PC-3 (cell line): ENCODE data around the gene SMYD3. TPM values are rescaled to one million over a fixed set of nuclear protein-coding genes. Genes with fewer than 3 reads are reported as not detected.
A peak's percentile ranks its signal among the peaks of the same experiment; 100 is the strongest.

Source experiments
- ATAC-seq: fragments of 200-7000 bp; cut with Tn5 transposase; 2 replicates; pipeline ENCODE4 v1.9.1; 2020; ENCODE audit warnings: mild to moderate bottlenecking, moderate library complexity
- BruUV-seq: library from RNA; stranded (reverse); fragments of 400-500 nt; replicated peaks from 2 replicates; lab custom pipeline; 2021; lab: Mats Ljungman, UMichigan
- CTCF ChIA-PET: fragments of 300-600 bp; sonication (Branson Sonifier 250); formaldehyde crosslinking; loops from one replicate; lab custom pipeline; 2022; ENCODE audit warnings: antibody characterized with exemption; lab: Charles Lee
- POLR2A ChIA-PET: fragments of 300-600 bp; sonication (Branson Sonifier 250); formaldehyde crosslinking; loops from one replicate; lab custom pipeline; 2022; ENCODE audit warnings: antibody characterized with exemption; ENCODE audit not compliant: unreplicated experiment; lab: Charles Lee
- DNase-seq: peaks from one replicate; pipeline ENCODE4 v3.0.0-alpha.2; 2015
- H2AFZ ChIP-seq: fragments of 300-600 bp; sonication (generic); 2 replicates; pipeline ENCODE4 v1.6.0; 2016; ENCODE audit warnings: antibody characterized with exemption, low read length
- H3F3A ChIP-seq: fragments of 300-600 bp; sonication (generic); one replicate; pipeline ENCODE4 v1.6.0; 2017; ENCODE audit warnings: antibody characterized with exemption, low read length, control low read depth, mild to moderate bottlenecking; ENCODE audit not compliant: unreplicated experiment
- H3K27ac ChIP-seq: fragments of 300-600 bp; sonication (generic); 2 replicates; pipeline ENCODE4 v1.5.1; 2016; ENCODE audit warnings: mild to moderate bottlenecking, low read length
- H3K27me3 ChIP-seq: fragments of 300-600 bp; sonication (generic); 2 replicates; pipeline ENCODE4 v1.6.1; 2016; ENCODE audit warnings: low read length, mixed read lengths
- H3K36me3 ChIP-seq: fragments of 300-600 bp; sonication (generic); 2 replicates; pipeline ENCODE4 v1.6.1; 2016; ENCODE audit warnings: low read depth, mixed run types, low read length, mixed read lengths
- H3K4me1 ChIP-seq: fragments of 300-600 bp; sonication (generic); 2 replicates; pipeline ENCODE4 v1.5.1; 2016; ENCODE audit warnings: low read length; ENCODE audit not compliant: insufficient read depth
- H3K4me2 ChIP-seq: fragments of 300-600 bp; sonication (generic); 2 replicates; pipeline ENCODE4 v1.6.0; 2016; ENCODE audit warnings: low read length
- H3K4me3 ChIP-seq: fragments of 300-600 bp; sonication (generic); 2 replicates; pipeline ENCODE4 v1.5.1; 2016; ENCODE audit warnings: mild to moderate bottlenecking, low read length, mixed read lengths
- H3K79me2 ChIP-seq: fragments of 300-600 bp; sonication (generic); 2 replicates; pipeline ENCODE4 v1.6.1; 2017; ENCODE audit warnings: low read length, mixed read lengths
- H3K9ac ChIP-seq: fragments of 300-600 bp; sonication (generic); 2 replicates; pipeline ENCODE4 v1.6.0; 2016; ENCODE audit warnings: mild to moderate bottlenecking, low read length
- H3K9me2 ChIP-seq: fragments of 300-600 bp; sonication (generic); replicated peaks from 2 replicates; pipeline ENCODE4 v1.6.1; 2016; ENCODE audit warnings: mixed run types, low read length, mixed read lengths
- H3K9me3 ChIP-seq: fragments of 300-600 bp; sonication (generic); 2 replicates; pipeline ENCODE4 v1.6.1; 2016; ENCODE audit warnings: low read length, mixed read lengths
- H4K20me1 ChIP-seq: fragments of 300-600 bp; sonication (generic); 2 replicates; pipeline ENCODE4 v1.6.1; 2016; ENCODE audit warnings: low read length, mixed read lengths
- EZH2 ChIP-seq: fragments of 300-600 bp; sonication (generic); IDR thresholded peaks from one replicate; pipeline ENCODE4 v1.6.1; 2017; ENCODE audit warnings: antibody characterized with exemption, mild to moderate bottlenecking, low read length; ENCODE audit not compliant: unreplicated experiment
- EZH2phosphoT487 ChIP-seq: fragments of 300-600 bp; sonication (generic); IDR thresholded peaks from 2 replicates; pipeline ENCODE4 v1.6.1; 2018; ENCODE audit warnings: mild to moderate bottlenecking, antibody characterized with exemption, low read length, borderline replicate concordance
- intact Hi-C: fragments of 100-400 bp; cut with micrococcal nuclease; formaldehyde crosslinking; loops from 2 replicates; pipeline ENCODE4 v1.9.0; 2023
- total RNA-seq: library from RNA; depleted of rRNA; stranded (reverse); fragments of >200 nt; gene quantifications from 2 replicates; pipeline ENCODE4 v1.2.3, GENCODE V29; 2014
- TF ChIP-seq, protein P1 (sequence below): fragments of 300-600 bp; sonication (generic); conservative IDR thresholded peaks from 2 replicates; pipeline ENCODE4 v1.5.1; 2017; ENCODE audit warnings: antibody characterized with exemption, low read depth, mild to moderate bottlenecking, low read length

Gene SMYD3
- total RNA-seq, 1 experiment from 2014 or later = 33.0 TPM

DNA sequence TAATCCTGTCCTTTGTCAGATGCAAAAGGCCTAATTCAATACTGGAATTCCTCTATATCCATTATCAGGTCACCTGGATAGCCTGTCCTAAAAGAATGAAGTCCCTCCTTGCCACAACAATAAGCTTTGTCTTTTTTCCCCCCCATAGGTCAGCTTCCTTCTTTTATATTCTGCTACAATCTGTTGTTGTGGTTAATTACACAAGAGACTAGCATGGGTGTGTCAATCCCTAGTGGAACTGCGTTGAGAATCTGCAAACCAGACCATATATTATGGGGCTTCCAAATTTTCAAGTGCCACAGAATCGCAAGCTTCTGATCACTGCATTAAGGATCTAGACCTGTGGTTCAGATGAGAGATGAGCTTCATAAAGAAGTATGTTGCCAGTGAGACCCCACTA is 349.6 kb downstream of the SMYD3 start:
- Histone ChIP-seq H3K4me1 (peaks cover 40% of the 10 kb centered on the region), H3K27ac (no peak overlapping the region), H3K27me3 (no peaks in the 10 kb centered on the region), H2AFZ (no peak overlapping the region), H3K9ac (no peak overlapping the region), H3K9me2 (no peaks in the 10 kb centered on the region), H3K4me2 (no peak overlapping the region), H3K79me2 (no peaks in the 10 kb centered on the region), H3K36me3 (no peaks in the 10 kb centered on the region), H3F3A (no peaks in the 10 kb centered on the region), H3K9me3 (no peaks in the 10 kb centered on the region), H4K20me1 (no peaks in the 10 kb centered on the region), H3K4me3 (no peak overlapping the region)
- ATAC-seq = no peak
- no peak for DNase-seq
- TF ChIP-seq, protein P1, sequence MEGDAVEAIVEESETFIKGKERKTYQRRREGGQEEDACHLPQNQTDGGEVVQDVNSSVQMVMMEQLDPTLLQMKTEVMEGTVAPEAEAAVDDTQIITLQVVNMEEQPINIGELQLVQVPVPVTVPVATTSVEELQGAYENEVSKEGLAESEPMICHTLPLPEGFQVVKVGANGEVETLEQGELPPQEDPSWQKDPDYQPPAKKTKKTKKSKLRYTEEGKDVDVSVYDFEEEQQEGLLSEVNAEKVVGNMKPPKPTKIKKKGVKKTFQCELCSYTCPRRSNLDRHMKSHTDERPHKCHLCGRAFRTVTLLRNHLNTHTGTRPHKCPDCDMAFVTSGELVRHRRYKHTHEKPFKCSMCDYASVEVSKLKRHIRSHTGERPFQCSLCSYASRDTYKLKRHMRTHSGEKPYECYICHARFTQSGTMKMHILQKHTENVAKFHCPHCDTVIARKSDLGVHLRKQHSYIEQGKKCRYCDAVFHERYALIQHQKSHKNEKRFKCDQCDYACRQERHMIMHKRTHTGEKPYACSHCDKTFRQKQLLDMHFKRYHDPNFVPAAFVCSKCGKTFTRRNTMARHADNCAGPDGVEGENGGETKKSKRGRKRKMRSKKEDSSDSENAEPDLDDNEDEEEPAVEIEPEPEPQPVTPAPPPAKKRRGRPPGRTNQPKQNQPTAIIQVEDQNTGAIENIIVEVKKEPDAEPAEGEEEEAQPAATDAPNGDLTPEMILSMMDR = no peak
- TF ChIP-seq EZH2 = no peak
- TF ChIP-seq EZH2phosphoT487 = no peak
- POLR2A ChIA-PET = no interaction called here
- CTCF ChIA-PET = no interaction called here
- intact Hi-C loops = loop anchor here (2.0 to 5.0 kb wide), 2 partner anchors 105 to 123 kb away; no protein-coding TSS in a partner anchor
- no TSS peak for BruUV-seq

DNA sequence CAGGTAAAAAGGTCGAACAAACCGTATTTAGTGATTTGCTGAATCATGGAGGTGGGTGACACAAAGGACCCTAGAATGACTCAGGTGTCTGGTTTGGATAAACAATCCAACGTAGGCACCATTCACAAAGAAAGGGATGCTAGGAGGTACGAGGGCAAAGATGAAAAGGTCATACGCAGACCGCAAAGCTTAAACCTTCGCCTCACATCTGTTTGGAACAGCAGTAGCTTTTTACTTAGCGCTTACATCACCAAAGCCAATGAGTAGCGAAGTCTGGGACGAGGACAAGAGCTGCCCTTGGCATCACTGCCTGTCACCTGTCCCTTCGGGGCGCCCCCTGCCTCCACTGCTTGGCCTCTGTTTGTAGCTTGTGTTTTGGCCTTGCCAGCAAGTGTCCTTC is 350.2 kb downstream of the SMYD3 start:
- Histone ChIP-seq H3K9me2 (no peaks in the 10 kb centered on the region), H3K27ac (peak overlapping the region; percentile 82), H3K4me2 (peak overlapping the region; percentile 74), H3K9ac (peak overlapping the region; percentile 55), H4K20me1 (no peaks in the 10 kb centered on the region), H2AFZ (no peak overlapping the region), H3K79me2 (no peaks in the 10 kb centered on the region), H3K4me3 (peak overlapping the region; percentile 41; the same call in 1 of the 2 replicates), H3K36me3 (no peaks in the 10 kb centered on the region), H3K27me3 (no peaks in the 10 kb centered on the region), H3K9me3 (no peaks in the 10 kb centered on the region), H3F3A (no peaks in the 10 kb centered on the region), H3K4me1 (peaks cover 33% of the 10 kb centered on the region)
- CTCF ChIA-PET = no interaction called here
- no peak for TF ChIP-seq EZH2
- TF ChIP-seq, protein P1 = no peak
- TF ChIP-seq EZH2phosphoT487 = no peak
- intact Hi-C loops = loop anchor here (1.0 to 5.0 kb wide), 3 partner anchors 15 to 124 kb away; no protein-coding TSS in a partner anchor
- BruUV-seq = no TSS peak
- POLR2A ChIA-PET = no interaction called here
- DNase-seq (no peak), ATAC-seq (no peak)

DNA sequence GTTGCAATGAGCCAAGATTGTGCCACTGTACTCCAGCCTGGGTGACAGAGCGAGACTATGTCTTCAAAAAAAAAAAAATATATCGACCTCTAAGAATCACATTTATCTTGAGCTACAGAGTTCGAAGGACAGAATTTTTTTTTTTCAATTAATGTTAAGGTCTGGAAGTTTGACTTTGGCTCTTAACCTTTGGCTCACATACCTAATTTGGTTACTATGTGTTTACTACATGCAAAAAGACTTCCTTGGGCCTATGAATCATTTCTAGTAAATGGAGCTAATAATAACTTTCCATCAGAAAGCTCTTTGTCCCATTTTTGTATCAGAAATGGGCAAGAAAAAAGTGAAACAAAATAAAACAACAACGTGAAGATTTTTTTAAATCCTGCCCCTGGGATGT is 351.2 kb downstream of the SMYD3 start:
- H3K9me2 ChIP-seq = no peaks in the 10 kb centered on the region
- CTCF ChIA-PET = interaction anchor here (0.6 to 0.8 kb wide), 4 partner anchors 10 to 126 kb away, joined by 3 to 6 read pairs (median 3); no protein-coding TSS in a partner anchor
- H4K20me1 ChIP-seq = no peaks in the 10 kb centered on the region
- POLR2A ChIA-PET = interaction anchor here (0.6 to 1.0 kb wide), 5 partner anchors 16 to 89 kb away, joined by 3 to 10 read pairs (median 5); no protein-coding TSS in a partner anchor
- ATAC-seq (peak; percentile 87), DNase-seq (peak; percentile 76)
- peak overlapping the region; percentile 74 for H3K4me2 ChIP-seq
- no peaks in the 10 kb centered on the region for H3K79me2 ChIP-seq
- peak overlapping the region; percentile 41 for H3K4me3 ChIP-seq
- H3K27me3 ChIP-seq = no peaks in the 10 kb centered on the region
- H3K9me3 ChIP-seq = no peaks in the 10 kb centered on the region
- peak overlapping the region; percentile 82 for H3K27ac ChIP-seq
- H3K4me1 ChIP-seq = peaks cover 26% of the 10 kb centered on the region
- no TSS peak for BruUV-seq
- H3K36me3 ChIP-seq = no peaks in the 10 kb centered on the region
- H2AFZ ChIP-seq = no peak overlapping the region
- TF ChIP-seq EZH2phosphoT487 (no peak), EZH2 (no peak)
- TF ChIP-seq, protein P1 = no peak
- H3F3A ChIP-seq = no peaks in the 10 kb centered on the region
- H3K9ac ChIP-seq = peak overlapping the region; percentile 55
- intact Hi-C loops = loop anchor here (1.0 to 5.0 kb wide), 3 partner anchors 14 to 125 kb away; no protein-coding TSS in a partner anchor
